Caki2 (cell line): ENCODE results near the gene ANKZF1. TPM values are rescaled to one million over a fixed set of nuclear protein-coding genes. Genes with fewer than 3 reads are reported as not detected.

ENCODE experiments used
- DNase-seq: peaks from one replicate; pipeline ENCODE4 v3.0.0-alpha.2; 2015; ENCODE audit warnings: low read depth
- in situ Hi-C: cut with HindIII; loops from 2 replicates; pipeline ENCODE4 v1.10.0; 2016; ENCODE audit warnings: low sequenced_read_pairs, low pct_unique_long_range_greater_than_20kb, mixed read lengths
- total RNA-seq: library from RNA; depleted of rRNA; stranded (reverse); fragments of >200 nt; shearing (Covaris generic); gene quantifications from 2 replicates; pipeline ENCODE4 v1.2.3, GENCODE V29; 2014; ENCODE audit warnings: low replicate concordance

ANKZF1 gene
- total RNA-seq, 1 experiment from 2014 or later: 45.6 TPM

GRCh38 chr2:219273937-219274336 lies 44.3 kb downstream of the ANKZF1 start:
- in situ Hi-C loops: no loop called here
- peak; percentile 77 for DNase-seq

- in situ Hi-C loops: no loop called here
- peak; percentile 79 for DNase-seq
Observed at GRCh38 chr2:219274361-219274921, 44.8 kb downstream of the ANKZF1 start.

- in situ Hi-C loops: no loop called here
Observed at GRCh38 chr2:219277703-219278654, 48.4 kb downstream of the ANKZF1 start.

GRCh38 chr2:219278655-219279150 lies 49.1 kb downstream of the ANKZF1 start:
- in situ Hi-C loops: no loop called here
- peak; percentile 99 for DNase-seq

More at GRCh38 chr2:219277703-219278654, 48.4 kb downstream of the ANKZF1 start:
- peak; percentile 82 for DNase-seq

- in situ Hi-C loops: no loop called here
- DNase-seq: peak; percentile 72
Observed at GRCh38 chr2:219279151-219279915, 49.7 kb downstream of the ANKZF1 start, which contains the start of gene DNAJB2. Gene DNAJB2 (plus strand): TSS chr2:219279366. CDS start chr2:219279834, 468 bp downstream.

GRCh38 chr2:219279916-219280516 lies 50.4 kb downstream of the ANKZF1 start:
- in situ Hi-C loops: no loop called here
- DNase-seq: no peak

GRCh38 chr2:219280651-219281050 lies 51.0 kb downstream of the ANKZF1 start:
- in situ Hi-C loops: no loop called here
- no peak for DNase-seq

- no peak for DNase-seq
- in situ Hi-C loops: no loop called here
Observed at GRCh38 chr2:219281588-219281987, 52.0 kb downstream of the ANKZF1 start.

GRCh38 chr2:219282375-219282774 lies 52.8 kb downstream of the ANKZF1 start:
- in situ Hi-C loops: no loop called here
- DNase-seq: no peak

- in situ Hi-C loops: no loop called here
- no peak for DNase-seq
Observed at GRCh38 chr2:219282943-219283581, 53.5 kb downstream of the ANKZF1 start.

GRCh38 chr2:219284501-219285372 lies 55.1 kb downstream of the ANKZF1 start:
- in situ Hi-C loops: no loop called here
- DNase-seq: no peak

- in situ Hi-C loops: no loop called here
Observed at GRCh38 chr2:219285373-219285735, 55.7 kb downstream of the ANKZF1 start.

GRCh38 chr2:219285894-219286425 lies 56.4 kb downstream of the ANKZF1 start:
- in situ Hi-C loops: no loop called here
- no peak for DNase-seq

More at GRCh38 chr2:219285373-219285735, 55.7 kb downstream of the ANKZF1 start:
- DNase-seq: no peak
